T-helper 9 cell (primary cell): ENCODE data around the gene DHRS7.

Source experiments
- DNase-seq: peaks from one replicate; pipeline ENCODE4 v3.0.0-alpha.2; 2020

Gene DHRS7

DNA sequence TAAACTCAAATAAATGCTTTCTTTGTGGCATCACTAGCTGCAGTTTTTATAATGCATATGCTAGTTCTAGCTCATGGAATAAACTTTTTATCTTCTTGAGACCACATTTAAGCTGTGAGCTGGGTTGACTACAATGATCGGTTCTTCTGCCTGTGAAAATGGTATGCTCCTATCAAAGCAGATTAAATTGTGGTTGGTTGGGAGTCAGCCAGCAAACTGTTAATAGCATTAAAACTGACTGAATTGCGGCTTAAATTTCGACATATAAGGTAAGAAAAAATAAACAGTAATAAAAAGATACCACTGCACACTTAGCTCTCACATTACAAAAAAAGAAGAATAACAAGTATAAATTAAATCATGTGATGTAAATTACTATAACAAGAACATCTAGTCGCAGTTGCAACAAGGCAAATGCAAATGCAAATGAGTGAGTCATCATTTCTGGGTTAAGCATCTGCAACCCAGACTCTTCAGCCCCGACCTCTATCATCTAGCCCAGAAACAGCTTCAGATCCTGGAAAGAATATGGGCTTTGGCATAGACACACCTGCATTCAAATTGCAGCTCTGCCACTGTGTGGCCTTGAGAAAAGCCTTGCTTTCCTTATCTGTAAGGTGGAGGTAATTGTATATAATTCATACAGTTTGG is 19.8 kb upstream of the DHRS7 start:
- no peak for DNase-seq

DNA sequence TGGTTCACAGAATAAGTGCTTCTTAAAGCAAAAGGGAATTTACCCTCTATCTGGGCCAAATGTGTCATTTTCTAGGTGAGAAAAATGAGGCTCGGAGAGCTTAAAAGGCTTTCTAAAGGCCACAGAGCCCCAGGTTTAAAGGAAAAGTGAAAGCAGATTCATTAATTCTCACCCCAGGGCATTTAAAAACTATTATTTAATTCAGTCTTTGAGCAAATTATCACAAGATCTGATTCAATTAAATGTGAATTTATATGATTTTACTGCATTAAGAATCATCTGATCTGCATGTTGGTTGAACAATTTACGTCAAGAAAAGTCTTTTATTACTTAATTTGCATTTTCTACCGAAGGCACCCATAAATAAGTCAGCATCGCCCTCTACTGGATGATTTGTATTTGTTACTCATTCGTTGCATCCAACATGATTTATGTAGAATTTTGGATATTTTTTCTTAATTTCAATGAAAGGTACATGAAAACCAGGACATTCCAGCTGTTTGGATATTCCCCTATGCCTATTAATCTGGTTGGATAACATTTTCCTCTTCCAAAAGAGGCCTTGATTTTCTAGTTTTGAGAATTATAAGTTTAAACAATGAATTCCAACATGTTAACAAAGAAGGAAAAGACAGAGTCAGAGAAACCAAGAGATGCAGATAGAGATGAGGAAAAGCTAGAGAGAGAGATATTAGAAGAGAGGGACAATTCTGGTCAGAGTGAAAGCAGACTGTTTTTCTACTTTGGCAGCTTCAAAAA is 19.1 kb upstream of the DHRS7 start:
- DNase-seq = no peak

DNA sequence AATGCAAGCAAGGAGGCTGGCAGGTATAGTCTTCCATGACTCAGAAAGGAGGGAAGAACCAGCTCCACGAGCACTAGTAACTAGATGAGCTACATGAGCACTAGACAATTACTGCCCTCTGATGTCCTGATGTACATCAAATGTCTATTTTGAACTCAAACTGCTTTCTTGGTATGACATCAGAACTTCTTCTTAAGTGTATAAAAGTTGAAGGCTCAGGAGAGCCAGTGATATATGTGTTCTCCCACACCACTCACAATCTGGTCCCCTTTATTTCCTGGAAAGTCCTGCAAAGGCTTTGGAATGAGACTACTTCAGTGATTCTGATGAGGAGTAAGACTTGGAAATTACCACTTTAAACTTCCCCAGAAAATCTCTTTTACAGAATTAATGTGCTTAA is 18.5 kb upstream of the DHRS7 start:
- DNase-seq = no peak

DNA sequence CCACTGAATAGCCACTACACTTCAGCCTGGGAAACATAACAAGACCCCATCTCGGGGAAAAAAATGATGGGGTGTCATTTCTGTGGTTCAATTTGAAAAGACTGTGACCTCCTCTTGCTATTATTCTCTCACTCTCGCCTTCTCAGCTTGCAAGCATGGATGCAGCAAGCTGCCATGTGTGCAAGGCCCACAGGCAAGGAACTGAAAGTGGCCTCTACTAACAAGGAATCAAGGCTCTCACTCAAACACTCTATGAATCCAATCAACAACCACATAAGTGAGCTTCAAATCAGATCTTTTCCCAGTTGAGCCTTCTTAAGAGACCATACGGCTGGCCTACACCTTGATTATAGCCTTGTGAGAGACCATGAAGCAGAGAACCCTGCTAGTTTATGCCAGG is 17.9 kb upstream of the DHRS7 start:
- DNase-seq = no peak

DNA sequence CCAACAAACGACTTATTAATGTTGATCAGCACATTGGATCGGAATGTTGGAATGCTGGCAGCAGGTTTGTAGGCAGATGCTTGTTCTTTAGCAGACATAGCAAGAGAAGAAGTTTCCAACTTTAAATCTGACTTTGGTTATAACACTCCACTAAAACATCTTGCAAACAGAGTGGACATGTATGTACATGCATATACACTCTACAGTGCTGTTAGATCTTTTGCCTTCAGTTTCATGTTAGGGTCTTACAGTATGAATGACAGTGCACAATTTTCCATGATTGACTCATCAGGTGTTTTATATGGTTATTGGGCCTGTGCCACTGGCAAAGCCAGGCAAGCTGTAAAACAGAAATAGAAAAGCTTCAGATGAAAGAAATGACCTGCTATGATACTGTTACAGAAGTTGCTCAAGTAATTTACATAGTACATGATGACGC is 14.3 kb upstream of the DHRS7 start:
- no peak for DNase-seq

DNA sequence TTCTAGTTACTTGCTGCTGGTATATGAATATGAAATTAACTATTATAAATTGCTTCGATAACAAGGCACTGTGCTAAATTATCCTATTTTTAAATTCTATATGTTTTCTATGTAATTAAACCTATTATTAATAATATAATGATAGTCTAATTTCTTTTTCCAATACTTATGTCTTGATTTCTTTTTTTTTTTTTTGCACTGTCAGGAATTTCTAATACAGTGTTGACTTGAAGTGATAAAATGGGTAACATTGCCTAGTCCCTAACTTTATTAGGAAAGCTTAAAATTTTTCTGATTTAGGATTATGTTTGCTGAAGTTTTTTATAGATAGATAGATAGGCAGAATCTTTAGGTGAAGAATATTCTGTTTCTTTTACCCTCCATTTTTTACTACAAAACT is 13.6 kb upstream of the DHRS7 start:
- DNase-seq = no peak

DNA sequence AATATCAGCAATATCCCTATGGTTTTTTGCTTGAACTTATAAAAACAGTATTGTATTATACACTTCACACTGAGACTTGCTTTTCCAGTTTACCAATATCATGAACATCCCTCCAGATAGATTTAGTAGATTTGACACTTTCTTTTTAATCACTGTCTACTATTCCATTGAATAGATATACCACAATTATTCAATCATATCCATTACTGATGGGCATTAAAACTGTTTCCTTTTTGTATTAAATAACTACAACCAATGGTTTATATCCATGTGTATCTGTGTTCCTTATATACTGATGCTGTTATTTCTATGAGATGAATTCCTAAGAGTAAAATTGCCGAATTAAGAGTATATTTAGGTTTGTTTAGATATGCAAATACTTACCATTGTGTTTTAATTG is 13.0 kb upstream of the DHRS7 start:
- DNase-seq = no peak

DNA sequence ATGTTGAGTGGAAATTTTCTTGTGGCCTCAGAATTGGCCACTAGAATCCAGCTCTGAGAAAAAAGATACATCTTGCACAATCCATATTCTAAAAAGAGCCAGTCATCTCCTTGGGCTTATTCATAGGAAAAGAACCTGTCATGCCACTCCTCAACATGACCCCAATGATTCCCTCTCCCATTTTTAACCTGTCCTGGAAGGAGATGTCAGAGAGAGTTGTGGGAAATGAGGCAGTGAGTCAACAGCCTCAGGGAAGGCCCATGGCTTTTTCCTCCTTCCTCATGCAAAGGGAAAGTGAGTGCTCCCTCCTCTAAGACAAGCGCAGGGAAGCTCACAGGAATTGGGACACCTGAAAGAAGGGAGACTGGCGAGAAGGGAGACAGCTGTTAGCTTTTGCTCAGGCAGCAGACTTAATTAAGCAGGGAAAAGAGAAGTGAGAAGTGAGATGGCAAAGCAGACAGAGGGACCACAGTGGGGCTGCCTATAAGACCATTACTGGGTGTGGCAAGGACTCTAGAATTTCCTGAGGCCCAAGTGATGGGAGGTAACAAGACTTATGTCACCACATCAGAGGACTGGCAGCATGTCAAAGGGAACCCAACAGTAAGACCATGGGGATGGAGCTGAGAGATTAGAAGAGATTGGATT is 10.2 kb upstream of the DHRS7 start:
- no peak for DNase-seq

DNA sequence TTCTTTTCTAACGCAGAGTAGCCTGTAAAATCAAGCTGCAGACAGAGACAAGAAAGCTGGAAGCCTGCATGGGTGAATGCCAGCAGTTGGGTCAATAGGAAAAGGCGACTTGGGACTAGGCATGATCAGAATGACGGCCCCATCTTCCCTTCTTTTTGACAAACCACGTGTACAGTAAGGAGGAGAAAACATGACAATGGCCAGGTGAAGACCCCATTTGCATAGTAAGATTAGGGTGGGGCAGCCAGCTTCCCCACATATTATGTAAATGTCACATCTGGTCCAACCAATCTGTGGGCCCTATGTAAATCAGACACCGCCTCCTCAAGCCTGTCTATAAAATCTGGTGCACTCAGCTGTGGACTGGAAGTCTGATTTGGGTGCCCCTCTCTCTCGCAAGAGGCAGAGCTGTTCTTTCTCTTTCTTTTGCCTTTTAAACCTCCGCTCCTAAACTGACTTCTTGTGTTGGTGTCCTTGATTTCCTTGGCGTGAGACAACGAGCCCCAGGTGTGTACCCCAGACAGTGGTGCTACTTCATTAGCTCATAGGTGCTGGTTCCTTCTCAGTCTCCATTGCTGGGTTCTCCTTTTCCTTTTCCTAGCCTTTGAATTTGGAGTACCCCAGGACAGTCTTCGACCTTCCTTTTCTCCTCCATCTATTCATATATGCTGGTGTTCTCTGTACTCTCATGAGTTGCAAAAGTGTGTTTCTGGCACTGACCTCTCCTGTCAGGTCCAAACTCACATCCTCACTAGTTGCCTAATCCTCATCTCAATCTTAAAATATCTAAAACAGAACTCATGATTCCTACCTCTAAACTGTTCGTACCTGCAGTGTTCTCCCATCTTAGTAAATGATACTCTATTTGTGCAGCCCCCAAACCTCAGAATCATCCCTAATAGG is 9.4 kb upstream of the DHRS7 start:
- no peak for DNase-seq

DNA sequence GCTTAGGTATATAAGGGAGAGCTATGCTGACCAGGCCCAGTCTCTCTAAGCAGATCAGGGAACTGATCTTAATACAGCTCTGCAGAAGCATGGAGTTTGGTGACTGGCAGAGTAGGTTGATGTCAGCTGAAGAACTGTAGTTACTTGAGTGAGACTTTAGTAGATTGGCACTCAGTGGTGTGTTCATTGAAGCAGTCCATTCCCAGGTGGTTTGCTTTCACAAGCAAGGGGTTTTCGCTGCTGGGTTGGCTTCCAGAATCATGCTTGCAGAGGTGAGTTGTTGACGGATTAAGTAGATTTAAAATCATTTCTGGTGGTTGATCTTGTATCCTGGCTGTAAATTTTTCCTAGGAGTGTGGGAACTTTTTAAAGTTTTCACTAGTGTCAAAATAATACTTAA is 6.5 kb upstream of the DHRS7 start:
- no peak for DNase-seq

DNA sequence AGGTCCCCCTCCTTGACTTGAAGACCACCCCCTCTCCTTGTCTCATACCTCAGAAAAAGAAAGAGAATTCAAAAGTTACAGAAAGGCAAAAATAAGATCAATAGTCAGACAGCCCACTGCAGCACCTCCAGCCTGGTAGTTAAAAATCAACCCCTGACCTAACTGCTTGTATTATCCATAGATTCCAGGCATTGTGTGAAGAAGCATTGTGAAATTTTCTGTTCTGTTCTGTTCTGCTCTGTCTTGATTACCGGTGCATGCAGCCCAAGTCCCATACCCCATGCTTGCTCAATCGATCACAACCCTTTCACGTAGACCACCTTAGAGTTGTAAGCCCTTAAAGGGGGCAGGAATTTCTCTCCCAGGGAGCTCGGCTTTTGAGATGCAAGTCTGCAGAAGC is 5.8 kb upstream of the DHRS7 start:
- DNase-seq = no peak

DNA sequence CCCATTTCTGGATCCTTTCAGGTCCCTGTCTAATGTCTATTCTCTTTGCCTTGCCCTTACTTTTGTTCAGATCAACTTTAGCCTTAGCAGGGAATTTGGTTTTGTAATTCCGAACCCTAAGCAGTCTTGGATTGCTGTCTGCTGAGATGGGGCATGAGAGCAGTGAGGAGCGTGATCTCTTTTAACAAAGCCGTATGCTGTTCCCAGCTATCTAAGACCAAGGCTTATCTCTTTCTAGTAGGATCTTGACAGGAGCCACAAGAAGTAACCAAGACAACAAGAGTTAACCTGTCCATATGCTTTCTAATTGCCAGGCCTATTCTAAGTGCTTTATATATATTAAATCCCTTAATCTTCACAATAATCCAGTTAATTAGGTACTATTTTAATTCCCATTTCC is 4.5 kb upstream of the DHRS7 start:
- DNase-seq = no peak

DNA sequence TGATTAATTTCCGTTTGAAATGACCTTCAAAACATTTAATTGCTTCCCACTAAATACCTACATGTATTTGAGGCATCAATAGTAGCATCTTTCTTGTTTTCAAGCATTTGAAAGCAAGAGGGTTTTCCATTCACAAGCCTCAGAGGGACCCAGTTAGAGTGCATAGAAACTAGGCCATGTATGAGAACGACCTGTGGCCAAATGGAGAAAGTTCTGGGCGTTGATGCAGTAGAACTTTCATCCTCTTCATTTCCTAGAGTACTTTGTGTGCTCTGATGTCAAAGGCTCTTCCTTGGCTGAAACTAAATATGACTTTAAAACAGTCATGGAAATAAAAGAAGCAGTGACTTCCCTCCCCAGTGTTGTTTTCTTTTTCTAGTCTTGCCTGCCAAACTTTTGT is 944 bp upstream of the DHRS7 start:
- DNase-seq = no peak

DNA sequence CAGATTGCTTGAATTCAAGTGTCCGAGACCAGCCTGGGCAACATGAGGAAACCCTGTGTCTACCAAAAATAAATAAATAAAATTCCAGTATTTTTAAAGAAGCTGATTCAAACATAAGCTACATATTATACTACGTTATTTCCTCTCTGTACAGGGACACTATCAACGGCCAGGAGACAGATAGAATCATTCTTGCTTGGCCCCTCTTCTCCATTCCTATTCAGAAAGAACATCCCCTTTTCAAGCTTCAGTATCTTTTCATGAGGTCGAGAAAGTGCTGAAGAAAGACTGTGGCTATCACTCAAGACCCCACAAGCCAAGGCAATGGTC is 314 bp upstream of the DHRS7 start:
- DNase-seq = no peak

DNA sequence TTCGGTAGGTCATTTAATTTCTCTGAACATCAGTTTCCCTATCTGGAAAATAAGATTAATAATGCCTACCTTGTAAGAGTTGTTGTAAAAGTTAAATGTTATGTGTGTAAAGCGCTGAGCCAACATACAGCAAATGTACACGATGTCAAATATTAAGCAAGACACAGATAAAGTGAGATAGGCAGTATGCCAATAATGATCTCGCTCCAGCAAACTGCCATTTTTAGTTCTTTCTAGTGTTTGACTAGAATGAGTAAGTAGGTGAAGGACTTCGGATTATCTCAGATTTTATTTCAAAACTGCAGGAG is 840 bp downstream of the DHRS7 start:
- DNase-seq = no peak

DNA sequence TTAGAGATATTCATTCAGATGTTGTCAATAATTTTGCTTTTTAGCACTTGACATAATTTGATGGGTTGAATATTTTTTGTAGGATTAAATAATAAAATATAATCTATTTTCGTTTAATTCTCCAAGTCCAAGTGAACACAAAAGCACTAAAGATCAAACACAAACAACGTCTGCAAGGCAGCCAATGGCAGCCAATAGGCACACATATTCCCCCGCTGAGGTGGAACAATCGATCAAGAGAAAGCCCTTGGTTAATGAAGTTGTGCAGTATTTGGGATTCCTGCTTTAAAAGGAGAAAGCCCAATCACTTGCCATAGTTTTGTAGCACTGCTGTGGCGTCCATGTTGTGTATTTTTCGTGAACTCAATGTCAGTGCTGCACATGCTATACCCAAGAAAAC is 1.5 kb downstream of the DHRS7 start:
- no peak for DNase-seq

DNA sequence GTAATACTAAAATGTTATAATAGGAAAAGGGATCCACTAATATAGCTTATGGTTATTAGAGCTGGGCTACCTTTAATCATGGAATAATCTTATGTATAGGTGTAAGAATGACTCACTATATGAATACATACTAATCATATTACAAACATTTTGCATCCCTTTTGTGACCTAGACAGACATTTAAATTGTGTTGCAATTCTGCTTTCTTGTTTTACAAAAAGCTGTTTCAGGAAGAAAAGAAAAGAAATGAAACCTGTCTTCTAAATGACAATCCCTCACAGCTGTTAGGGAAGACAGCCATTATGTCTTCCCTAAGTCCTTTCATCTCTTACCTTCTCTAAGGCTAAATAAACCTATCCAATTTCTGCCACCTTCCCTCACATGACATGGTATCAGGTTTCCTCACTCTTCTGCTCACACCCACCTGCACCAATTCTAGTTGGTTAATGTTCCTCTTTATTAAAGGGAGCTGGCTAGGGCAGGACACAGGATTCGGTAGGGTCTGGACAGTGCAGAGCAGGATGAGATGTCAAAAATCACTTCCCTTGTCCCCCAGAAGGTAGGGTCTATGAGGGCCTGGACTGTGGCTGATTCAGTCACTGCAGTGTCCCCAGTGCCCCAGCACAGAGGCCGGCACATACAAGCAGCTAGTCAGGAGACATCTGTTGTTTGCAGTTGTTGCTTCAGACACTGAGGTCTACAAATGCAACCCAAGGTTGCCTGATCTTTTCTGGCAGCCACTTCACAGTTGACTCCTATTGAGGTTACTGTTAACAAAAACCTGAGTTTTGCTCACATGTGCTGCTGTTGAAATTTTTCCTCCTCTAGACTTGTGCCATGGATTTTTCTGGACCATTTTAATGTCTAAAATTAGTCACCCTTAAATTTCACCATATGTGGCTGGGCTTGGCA is 3.7 kb downstream of the DHRS7 start:
- DNase-seq = no peak

DNA sequence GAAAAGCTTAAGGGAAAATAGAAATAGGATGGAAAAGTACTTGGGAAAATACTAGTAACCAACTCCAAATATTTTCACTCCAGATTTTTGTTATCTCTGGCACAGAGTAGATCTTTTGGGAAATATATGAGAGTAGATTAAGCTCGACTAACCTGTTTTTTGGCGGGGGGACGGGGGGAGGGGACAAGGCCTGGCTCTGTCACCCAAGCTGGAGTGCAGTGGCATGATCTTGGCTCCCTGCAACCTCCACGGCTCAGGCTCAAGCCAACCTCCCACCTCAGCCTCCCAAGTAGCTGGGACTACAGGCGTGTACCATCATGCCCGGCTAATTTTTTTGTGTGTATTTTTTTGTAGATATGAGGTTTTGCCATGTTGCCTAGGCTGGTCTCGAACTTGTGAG is 4.8 kb downstream of the DHRS7 start:
- DNase-seq = no peak

DNA sequence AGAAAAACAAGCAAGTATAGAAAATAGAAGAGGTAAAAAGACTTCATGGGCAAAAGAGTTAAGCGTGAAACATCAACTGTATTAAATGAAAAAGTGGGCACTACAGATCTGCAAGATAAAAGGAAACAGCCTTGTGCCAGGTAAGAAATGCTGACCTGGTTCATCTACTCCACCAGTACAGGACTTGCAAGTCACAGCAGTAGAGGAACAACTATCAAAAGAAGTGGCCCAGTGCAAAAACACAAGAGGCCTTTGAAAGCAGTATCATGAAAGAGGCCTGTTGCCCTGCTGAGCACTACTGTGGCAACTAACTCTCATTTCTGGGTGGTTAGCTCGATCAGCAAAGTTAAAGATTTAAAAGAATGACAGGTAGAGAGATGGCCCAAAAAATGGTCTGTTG is 10.5 kb downstream of the DHRS7 start:
- DNase-seq = no peak

DNA sequence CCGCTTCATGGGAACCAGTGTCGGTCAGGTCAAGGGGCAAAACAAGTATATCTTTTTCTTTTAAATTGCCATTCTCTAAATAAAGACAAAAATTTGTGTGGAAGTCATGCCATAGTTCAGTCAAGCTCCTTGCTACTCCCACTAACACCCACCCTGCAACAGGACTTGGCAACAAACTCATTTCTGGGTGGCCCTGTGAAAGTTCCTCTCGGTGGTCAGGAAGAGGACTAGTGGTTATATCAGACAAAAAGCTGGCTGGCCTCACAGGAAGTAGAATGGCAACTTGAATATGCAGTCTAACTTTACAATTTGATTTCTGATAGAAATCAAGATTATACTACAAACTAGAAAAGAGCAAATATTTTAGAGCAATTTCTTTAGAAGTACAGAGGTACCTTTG is 11.2 kb downstream of the DHRS7 start:
- no peak for DNase-seq

DNA sequence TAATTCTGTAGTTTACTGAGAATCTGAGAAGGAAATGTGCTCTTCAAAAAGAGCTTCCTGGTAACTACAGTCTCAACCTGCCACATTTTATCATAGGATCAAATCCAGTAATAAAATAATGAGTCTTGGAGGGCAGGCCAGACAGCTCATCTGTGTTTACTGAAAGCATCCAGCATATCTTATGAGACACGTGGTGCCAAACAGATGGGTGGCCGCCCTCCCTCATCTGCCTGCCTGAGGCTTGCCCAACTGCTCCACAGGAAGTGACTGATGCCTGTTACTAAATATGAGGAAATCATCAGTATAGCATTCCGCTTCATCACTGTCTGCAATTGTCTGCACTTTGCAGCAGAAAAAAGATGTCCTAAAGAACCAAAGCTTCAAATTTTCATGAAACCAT is 13.5 kb downstream of the DHRS7 start:
- DNase-seq = peak; percentile 46

DNA sequence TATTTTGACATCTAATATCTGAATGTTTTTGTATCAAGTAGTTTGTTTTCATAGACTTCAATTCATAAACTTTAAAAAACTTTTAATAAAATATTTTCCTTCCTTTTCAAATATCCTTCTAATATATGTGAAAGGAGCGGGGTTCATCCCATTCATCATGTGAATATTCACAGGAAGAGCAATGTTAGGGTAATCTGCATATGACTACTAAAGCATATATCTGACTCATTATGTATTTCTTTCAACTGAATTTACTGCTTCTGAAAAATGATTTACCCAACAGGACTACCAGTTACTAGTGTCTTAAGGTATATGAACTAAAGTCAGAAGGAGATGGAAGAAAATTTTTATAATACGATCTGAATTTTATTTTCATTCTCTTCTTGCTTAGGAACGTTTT is 30.5 kb downstream of the DHRS7 start:
- DNase-seq = no peak

DNA sequence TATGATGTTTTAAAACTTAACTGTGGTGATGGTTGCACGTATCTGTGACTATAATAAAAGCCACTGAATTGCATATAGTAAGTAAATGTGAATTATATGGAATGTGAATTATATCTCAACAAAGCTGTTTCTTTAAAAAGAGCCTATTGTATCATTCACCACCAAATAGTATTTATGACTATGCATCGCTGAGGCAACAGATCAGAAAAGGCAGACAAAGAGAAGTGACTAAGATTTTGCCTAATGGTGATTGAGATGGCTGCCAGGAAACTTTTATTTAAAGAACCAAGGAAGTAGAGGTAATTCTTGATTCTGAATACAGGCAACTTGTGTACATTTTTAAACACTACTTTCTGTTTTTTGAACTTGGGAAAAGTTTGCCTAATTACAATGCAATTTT is 31.7 kb downstream of the DHRS7 start:
- no peak for DNase-seq
